Measurements from ENCODE around the gene CACNB2. TPM values are rescaled to one million over a fixed set of nuclear protein-coding genes. Genes with fewer than 3 reads are reported as not detected.
"Not testable (repeated sequence)": the region's sequence is repeated elsewhere in the genome, so short reads cannot be mapped to it uniquely, and the experiment has no call there.

The CACNB2 gene
- total RNA-seq, 1 donor from 2014 or later: not detected

DNA sequence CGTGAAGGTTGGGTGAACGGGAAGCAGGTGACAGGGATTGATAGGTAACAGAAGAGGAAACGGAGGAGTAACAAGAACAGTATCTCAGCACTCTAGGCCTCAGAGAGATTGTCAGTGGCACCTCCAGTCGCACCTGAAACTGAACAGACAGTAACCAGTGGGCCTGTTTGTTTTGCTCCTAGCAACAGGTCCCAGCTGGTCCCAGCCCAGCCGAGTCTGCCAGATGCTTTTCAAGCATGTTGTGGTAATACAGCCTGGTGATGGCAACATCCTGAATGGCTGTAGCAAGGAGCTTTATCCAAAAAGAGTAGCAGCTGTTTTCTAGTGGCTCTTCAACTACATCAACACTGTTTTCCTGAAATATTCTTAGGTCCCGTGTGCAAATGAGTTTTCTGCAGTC is 4.7 kb downstream of the CACNB2 start:
- intact Hi-C loops (cut with micrococcal nuclease): no loop called here

DNA sequence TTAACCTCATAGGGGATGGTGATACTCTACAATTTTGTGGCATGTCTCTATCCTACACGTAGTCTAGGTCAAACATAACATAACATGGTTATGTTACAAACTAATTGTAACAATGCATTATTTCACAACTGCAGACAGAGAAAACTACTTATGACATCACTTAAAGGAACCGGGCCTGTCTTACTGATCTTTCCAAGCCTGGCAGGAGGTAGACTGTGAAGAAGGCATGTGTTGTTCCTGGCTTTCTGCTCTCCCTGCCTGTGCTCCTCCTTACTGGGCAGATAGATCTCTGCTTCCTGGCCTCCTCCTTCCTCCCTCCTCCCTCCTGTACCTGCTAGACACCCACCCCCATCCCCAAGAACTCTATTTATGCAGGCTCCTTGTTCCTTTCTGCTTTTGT is 5.4 kb downstream of the CACNB2 start:
- intact Hi-C loops (cut with micrococcal nuclease): no loop called here

DNA sequence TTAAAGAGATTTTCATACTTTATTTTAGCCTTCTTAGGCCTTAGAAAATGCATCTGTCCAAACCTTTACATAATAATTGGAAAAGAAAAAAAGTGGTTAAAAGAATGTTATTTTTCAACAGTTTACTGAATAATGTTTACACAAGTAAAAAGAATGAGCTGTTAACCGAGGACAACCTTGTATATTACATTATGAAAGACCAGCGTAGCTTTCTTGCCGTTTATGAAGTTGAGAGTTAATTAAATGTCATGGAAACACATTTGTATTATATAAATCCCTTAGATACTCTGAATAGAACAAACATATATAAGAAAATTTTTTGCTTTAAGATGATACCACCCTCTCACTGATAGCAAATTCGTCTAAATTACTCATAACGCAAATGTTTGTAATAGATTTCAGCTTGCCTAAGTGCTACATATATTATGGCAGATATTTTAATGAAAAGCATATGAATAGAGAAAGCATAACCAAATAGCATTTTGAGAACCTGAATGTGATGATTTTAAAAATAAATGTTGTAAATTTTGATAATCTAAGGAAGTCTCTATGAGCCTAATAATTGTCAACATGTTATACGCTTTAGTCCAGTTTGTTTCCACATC is 9.1 kb downstream of the CACNB2 start:
- intact Hi-C loops (cut with micrococcal nuclease): no loop called here

DNA sequence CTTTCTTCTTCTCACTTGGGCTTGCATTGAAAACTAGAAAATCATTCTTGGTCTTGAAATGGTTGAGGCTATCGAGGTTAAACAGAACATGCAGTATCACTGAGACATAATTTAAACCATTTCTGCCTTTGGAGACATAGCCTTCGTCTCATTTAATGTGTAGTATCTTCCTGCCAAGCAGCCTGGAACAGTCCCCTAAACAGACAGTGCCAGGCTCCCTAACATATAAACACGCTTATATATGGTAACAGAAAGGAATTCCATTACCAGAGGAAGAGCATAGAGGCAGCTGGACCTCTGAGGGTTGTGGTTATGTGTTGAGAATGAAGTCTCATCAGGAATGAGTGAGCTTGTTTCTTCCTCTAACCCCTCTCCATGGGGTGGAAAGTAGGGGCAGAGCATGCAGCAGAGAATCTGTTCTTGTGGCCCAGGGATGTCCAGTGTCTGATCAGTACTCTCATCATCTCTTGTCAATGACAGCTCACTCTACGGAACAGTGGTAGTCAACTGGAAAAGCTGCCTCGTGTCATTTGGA is 11.2 kb downstream of the CACNB2 start:
- intact Hi-C loops (cut with micrococcal nuclease): no loop called here

DNA sequence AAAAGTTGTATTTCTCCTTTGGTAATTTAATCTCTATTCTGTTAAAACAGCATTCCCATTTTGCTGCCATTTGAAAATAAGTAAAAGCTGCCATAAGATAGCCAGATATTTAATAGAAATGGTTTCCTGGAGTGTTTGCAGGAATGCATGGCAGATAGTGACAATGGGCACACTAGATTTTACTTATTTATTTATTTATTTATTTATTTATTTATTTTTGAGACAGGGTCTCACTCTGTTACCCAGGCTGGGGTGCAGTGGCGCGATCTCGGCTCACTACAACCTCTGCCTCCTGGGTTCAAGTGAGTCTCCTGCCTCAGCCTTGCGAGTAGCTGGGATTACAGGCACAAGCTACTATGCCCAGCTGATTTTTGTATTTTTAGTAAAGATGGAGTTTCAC is 13.2 kb downstream of the CACNB2 start:
- intact Hi-C loops (cut with micrococcal nuclease): not testable (repeated sequence)

DNA sequence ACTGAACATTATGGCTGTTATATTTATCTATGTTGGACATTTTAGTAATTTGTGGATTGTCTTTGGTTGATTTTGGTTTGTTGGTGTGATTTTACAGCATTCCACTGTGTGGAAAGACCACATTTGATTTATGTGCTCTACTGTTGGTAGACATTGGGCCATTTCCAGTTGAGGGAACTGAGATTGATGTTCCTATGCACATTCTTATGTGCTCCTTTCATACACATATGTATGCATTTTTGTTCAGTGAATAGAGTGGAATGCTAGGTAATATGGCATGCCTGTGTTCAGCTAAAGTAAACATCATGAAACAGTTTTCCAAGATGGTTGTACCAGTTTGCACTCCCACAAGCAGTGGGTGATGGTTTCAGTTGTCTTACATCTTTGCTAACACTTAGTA is 15.1 kb downstream of the CACNB2 start:
- intact Hi-C loops (cut with micrococcal nuclease): no loop called here

DNA sequence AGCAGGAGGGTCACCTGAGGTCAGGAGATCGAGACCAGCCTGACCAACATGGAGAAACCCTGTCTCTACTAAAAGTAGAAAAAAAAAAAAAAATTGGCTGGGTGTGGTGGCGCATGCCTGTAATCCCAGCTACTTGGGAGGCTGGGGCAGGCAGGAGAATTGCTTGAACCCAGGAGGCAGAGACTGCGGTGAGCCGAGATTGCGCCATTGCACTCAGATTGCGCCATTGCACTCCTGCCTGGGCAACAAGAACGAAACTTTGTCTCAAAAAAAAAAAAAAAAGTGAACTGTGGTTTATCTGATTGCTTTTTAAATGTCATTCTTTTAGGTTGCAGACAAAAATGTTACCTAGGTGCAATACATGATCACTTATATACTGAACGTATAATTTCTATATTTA is 16.6 kb downstream of the CACNB2 start:
- intact Hi-C loops (cut with micrococcal nuclease): not testable (repeated sequence)

DNA sequence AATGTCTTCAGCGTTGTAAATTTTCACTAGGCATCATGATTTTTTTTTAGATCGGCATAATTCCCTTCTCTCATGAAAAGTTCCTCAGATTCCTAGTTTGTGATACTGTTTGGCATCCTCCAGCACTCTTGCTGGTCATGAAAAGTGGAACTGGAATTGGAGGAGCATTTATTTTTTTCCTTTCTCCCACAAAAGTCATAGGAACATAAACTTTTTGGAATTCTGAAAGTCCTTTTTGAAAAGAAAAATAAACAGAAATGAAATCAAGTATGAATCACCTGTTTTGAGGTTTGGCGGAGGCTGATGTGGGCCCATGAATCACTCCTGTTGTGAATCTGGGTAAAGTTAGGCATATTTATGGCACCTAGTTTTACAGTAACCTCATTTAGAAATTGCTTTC is 17.7 kb downstream of the CACNB2 start:
- intact Hi-C loops (cut with micrococcal nuclease): no loop called here

DNA sequence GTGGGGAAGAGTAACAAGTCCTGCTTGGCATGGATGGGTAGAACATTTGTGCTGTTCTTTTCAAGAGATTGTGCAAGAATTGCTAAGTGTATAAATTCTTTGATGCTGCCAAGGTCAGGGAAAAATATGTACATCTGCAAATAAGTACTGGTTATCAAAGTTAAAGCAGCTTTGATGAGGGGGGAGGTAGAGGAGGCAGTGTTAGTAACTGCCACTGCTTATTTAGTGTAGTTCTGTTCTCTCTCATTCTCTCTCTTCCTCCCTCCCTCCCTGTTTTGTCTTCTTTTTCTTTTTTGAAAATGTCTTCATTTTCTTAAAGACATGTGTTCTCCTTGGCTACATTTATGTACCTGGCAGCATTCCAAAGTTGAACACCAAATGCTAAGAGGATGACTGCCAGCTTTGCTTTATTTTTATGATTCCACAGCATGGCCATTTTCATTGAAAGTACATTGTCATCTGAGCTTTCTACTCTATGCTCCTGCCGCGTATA is 18.6 kb downstream of the CACNB2 start:
- intact Hi-C loops (cut with micrococcal nuclease): no loop called here

DNA sequence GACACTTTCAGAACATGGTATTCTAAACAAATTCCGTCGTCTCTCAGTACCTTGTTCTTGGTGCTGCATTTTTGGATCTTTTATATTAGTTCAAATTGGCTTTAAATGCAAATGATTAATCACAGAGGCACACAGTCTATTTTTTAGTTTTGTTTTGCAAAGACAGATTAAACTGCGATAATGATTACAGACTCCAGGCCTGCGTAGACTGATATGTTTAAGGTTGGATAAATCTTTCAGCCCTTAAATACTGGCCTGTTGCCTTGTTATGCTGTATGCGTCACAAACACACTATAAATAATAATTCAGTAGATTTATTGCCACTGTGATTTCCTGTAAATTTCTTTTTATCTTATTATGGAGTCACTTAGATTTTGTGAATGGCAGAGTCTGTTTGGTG is 19.3 kb downstream of the CACNB2 start:
- intact Hi-C loops (cut with micrococcal nuclease): no loop called here

DNA sequence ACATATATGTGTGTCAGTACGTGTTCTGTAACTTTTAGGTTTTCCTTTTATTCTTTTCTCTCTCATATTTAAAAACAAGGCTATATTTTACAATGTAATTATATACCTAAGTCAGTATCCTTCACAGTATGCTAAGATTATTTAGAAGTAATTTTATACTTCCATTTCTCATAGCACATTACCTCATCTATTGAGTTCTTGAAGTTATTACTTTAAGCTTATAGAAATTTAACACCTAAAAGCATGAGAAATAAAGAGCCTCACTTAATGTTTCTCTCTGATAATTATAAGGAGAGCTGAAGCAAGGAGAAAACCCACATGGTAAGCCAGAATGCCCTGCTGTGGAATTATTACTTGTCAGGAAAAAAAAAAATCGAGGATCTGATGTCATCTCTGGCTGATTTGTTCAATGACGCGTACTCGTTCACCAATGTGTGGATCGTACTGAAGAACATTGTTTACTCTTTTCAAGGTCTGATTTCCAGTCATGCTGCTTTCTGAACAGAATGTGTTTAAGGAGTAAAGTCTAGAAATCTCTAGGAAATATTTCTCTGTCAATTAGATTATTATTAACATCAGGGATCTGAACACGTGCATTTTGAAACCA is 21.9 kb downstream of the CACNB2 start:
- intact Hi-C loops (cut with micrococcal nuclease): no loop called here

DNA sequence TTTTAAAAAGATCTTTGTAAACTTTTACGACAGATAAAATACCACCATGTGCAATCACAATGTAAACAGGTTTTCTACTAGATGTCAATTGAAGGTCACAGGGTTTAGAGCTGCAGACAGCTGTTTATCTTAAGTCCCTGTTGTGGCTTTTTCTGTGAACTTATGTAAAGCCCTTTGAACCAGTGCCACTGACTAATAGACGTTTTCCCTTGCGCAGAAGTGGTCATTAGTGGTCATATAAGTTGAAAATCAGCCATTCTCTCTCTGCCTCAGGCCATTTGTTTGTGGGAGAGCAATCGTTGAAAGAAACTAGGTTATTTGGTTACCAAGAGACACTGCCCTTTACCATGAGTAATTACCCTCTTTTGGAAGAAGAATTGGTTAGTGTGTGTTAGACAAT is 23.9 kb downstream of the CACNB2 start:
- intact Hi-C loops (cut with micrococcal nuclease): no loop called here

DNA sequence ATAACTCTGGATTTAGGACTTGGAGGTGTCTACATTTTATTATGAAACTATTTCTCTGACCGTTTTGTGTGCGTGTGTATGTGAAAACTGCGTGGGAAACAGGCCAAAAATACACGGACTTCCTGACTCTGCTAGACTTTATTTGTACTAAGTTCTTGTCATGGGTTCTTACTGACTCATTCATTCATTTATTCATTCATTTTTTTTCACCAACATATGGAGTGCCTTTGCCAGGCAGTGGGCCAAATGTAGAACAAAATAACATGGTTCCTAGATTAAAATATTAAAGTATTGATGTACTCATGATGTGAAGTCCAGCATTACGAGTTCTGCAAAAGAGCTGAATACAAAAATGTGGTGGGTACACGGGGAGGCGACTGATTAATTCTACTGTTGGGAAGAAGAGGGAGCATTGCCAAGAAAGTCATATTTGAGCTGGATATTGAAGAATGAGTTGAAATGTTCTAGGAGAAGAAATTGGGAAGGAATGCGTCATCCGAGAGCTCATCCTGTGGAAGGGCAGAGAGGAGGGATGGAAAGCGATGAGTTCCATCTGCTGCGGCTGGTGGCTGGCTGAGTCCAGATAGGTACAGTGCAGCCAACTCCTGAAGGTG is 24.6 kb downstream of the CACNB2 start:
- intact Hi-C loops (cut with micrococcal nuclease): no loop called here

DNA sequence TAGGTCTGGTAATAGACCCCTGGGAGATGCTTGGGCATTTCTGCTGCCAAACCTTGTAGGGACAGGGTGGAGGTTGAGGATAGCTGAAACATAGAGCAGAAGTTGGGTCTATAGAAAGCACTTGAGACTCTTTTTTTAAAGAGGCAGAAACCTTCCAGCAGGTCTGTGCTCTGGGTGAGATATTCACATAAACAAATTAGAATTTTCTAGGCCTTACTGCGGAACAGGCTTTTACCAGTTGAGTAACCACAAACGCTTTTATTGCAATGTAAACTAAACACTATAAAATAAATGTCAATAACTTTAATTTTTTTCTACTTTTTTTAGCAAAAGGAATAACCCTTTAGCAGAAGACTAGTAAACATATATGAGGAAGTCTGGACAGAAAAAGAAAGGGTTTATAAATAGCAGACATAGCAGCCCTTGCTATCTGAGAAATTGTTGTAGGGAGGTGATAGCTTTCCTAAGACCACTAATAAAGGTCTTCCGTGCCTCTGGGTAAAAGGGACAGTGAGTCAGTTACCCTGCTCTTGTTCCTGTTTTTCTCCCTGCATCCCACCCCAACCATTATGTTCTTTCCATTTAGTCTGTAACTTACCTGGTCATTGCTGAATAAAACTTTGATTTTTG is 38.7 kb downstream of the CACNB2 start:
- intact Hi-C loops (cut with micrococcal nuclease): no loop called here

DNA sequence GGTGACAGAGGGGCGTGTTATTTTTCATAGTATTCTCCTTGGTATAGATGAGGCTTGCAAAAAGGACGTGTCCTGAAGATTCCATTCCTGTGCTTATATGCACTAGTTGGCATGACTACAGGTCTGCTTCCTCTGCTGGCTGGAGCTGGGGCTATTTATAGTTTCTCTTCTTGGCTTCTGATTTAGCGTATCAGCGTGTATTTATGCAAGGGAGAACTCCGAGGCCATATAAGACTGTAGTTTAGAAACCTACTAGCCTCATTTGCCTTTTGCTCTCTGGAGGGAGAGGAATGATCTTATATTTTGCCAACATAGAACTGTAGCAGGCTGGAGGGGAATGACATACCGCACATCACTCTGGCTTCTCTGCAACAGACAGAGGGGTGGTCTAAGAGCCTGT is 39.7 kb downstream of the CACNB2 start:
- intact Hi-C loops (cut with micrococcal nuclease): no loop called here

DNA sequence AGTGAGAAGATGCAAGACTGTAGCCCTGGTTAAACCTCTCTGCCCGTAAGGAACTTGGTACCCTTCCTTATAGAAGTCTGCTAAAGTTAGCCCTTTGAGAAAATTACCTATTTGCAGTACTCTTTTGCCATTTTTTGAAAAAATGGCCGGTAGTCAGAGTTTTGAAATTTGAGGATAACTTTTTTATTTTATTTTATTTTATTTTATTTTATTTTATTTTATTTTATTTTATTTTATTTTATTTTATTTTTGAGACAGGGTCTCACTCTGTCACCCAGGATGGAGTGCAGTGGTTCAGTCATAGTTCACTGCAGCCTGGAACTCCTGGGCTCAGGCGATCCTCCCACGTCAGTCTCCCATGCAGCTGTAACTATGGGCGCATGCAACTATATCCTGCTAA is 41.2 kb downstream of the CACNB2 start:
- intact Hi-C loops (cut with micrococcal nuclease): not testable (repeated sequence)

DNA sequence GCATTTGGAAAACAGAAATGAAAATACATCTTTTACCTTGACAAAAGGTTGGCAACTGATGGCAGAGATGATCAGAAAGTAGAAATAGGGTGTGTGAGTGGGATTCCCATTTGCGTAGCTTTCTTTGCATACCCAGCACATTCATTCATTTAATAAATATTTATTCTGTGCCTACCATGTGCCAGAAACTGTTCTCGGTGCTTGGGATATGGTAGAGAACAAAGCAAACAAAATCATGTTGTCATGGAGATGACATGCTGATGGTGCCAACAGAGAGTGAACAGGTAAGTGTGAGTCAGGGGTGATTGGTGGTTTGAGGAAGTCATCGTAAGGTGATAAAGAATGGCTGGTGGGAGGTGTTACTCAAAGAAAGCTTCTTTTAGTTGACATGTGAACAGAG is 45.4 kb downstream of the CACNB2 start:
- intact Hi-C loops (cut with micrococcal nuclease): no loop called here

DNA sequence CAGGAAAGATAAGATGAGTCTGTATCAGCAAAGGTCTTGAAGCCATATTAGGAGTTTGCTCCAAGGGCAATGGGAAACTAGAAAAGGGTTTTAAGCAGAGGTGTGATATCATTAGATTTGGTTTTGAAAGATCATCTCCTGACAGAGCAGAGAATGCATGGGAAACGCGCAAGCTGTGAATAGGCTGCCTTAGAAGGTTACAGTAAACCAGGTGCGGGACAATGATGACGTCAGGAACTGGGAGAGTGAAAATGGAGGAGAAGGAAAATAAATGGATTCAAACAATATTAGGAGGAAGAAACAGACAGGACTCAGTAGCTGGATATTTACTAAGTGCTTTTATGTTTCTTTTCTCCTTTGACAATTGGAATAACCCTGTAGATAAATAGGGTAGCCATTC is 50.6 kb downstream of the CACNB2 start:
- intact Hi-C loops (cut with micrococcal nuclease): no loop called here

DNA sequence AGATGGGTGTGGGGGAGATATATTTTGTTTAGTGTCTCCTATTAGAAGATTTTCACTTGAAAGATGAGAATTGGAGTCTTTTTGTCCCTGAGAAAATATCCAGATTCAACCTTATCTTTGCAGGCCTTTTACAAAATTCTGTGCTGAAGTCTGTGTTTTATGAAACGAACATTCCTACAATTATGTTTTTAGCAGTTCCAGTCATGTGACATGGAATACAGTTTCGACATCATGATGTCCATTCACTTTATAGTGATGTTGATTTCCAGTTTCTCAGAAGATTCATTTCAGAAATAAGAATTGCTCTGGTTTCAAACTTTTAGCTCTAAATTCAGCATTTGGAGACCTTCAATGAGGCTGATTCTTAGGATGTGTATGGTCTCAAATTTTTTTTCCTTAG is 54.4 kb downstream of the CACNB2 start:
- intact Hi-C loops (cut with micrococcal nuclease): no loop called here

DNA sequence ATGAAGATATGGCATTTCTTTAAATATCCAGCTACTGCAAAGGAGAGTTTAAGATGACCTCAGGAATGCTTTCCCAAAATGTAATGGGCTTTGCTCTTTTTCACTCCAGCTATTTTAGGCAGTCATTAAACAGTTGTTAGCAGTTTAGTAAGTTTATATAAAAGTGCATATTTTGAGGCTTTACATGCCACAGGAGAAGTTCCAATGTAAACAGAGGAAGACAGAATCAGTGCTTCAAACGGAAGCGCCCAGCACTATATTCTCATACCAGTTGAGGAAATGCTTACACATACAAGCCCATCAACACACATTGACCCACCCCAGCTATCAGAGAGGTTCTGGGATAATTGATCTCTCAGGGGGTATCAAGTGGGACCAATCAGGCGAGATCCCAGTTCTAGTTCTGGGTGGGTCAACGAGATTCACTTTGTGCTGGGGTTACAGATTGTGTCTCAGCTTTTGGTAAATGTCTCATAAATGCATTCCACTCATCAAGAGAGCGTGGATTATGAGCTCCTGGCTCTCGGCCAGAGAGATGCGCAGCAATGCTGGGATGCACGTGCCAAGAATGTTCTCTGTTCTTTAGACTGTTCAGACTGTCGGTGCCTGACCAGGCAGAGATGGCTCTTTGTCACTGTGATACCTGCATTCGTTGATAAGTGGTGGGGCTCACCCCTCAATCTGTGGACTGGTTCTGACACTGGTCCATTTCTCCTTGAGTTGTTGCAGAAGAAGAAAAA is 55.0 kb downstream of the CACNB2 start:
- intact Hi-C loops (cut with micrococcal nuclease): no loop called here

DNA sequence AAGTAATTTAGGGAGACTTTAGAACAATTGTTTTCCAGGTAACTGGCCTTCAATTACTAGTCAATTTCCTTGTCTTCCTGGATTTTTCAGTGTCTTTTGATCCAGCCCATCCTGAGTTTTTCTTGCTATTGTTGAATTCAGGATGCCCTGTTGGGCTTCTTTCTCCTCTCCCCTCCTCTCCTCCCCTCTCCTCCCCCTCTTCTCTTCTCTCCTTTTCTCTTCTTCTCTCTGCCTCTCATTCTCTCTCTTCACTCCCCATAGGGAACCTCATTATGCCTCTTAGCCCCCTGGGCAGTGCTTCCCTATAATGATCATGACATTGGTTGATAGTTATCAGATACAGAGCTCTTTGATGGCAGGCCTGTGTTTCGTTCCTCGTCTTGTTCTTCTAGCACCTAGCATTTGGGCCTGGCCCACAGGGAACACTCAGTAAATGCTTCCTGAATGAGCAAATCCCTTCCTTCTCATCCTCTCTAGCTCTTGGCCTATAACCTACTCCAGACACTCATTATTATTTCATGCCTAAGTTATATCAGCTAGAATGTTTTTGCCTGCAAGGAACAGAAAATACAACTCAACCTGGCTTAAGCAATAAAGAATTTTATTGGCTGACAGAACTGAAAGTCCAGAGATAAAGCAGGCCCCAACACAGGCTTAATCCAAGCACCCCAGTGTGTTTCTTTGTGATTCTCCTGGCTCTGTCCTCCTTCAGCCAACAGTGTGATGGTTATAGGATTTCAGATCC is 56.8 kb downstream of the CACNB2 start:
- intact Hi-C loops (cut with micrococcal nuclease): no loop called here
